OCI-LY7 (cell line): Measurements from ENCODE around the gene GLCCI1.

Source experiments
- CTCF ChIP-seq: fragments of 200-600 bp; sonication (generic); conservative IDR thresholded peaks from 2 replicates; pipeline ENCODE4 v1.5.1; 2014; ENCODE audit warnings: mild to moderate bottlenecking, antibody characterized with exemption, low read length, moderate library complexity, mixed read lengths
- EZH2phosphoT487 ChIP-seq: fragments of 200-600 bp; sonication (generic); IDR thresholded peaks from 2 replicates; pipeline ENCODE4 v1.6.1; 2018; ENCODE audit warnings: low read depth, borderline replicate concordance, mild to moderate bottlenecking, mixed run types, antibody characterized with exemption, low read length, moderate library complexity, mixed read lengths

- TF ChIP-seq CTCF (no peak), EZH2phosphoT487 (no peak)
These were observed 163.4 kb downstream of the GLCCI1 start for GRCh38 chr7:8131694-8132605.
